Upper lobe of right lung (tissue), 1 donor: Measurements from ENCODE around the gene UBTF. TPM values are rescaled to one million over a fixed set of nuclear protein-coding genes. Genes with fewer than 3 reads are reported as not detected.
A peak's percentile ranks its signal among the peaks of the same experiment; 100 is the strongest.
"Not testable (repeated sequence)": the region's sequence is repeated elsewhere in the genome, so short reads cannot be mapped to it uniquely, and the experiment has no call there.

Experiments
- ATAC-seq: fragments of 200-7000 bp; cut with Tn5 transposase; one replicate; pipeline ENCODE4 v1.9.1; 2020; ENCODE audit warnings: mild to moderate bottlenecking, moderate library complexity
- DNase-seq: peaks from one replicate; pipeline ENCODE4 v3.0.0-alpha.2; 2020
- H3K27ac ChIP-seq: fragments of 200-600 bp; one replicate; pipeline ENCODE4 v1.8.0; 2022
- H3K27me3 ChIP-seq: fragments of 200-600 bp; one replicate; pipeline ENCODE4 v1.8.0; 2022; ENCODE audit warnings: mild to moderate bottlenecking
- H3K36me3 ChIP-seq: fragments of 200-600 bp; one replicate; pipeline ENCODE4 v1.8.0; 2022
- H3K4me1 ChIP-seq: fragments of 200-600 bp; one replicate; pipeline ENCODE4 v1.8.0; 2022
- H3K4me3 ChIP-seq: fragments of 200-600 bp; one replicate; pipeline ENCODE4 v1.8.0; 2022; ENCODE audit warnings: mild to moderate bottlenecking
- H3K9me3 ChIP-seq: fragments of 200-600 bp; one replicate; pipeline ENCODE4 v1.8.0; 2022
- intact Hi-C: fragments of 100-400 bp; cut with DNase I; formaldehyde crosslinking; loops from one replicate; pipeline ENCODE4 v1.11.0; 2022
- total RNA-seq: library from RNA; stranded (reverse); fragmentation: NEBNext Ultra II Directional; extraction: Animal tissue kit (Norgen Biotek cat#: 25700); gene quantifications from one replicate; pipeline ENCODE4 v1.2.1, GENCODE V29; 2021
- TF ChIP-seq, protein P1 (sequence below): fragments of 200-600 bp; IDR thresholded peaks from one replicate; pipeline ENCODE4 v1.8.0; 2022; ENCODE audit warnings: antibody characterized with exemption
- donor health status: DM: no; HTN: yes; CAD: no; lungs with severe emphysema.

UBTF gene
- total RNA-seq, 1 donor from 2014 or later, result 62.6 TPM

DNA sequence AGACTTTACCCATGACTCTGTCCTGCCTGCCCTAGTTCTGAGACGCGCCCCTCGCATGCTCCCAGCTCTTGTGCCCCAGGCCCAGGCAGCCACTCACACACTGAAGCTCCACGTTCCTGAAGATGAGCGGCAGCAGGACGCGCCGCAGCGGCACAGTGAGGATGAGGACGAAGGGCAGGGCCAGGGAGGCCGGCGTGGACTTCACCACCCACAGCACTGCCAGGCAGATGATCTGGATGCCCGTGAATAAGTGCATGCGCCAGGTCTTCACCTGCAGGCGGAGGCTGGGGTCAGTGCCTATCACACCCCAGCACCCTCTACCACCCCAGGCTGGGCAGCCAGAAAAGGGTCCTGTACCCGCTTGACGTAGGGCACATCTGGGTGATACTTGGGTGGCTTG is 31.6 kb upstream of the UBTF start:
- no peak overlapping the region for H3K27ac ChIP-seq
- no peak overlapping the region for H3K4me3 ChIP-seq
- no peaks in the 10 kb centered on the region for H3K9me3 ChIP-seq
- DNase-seq (no peak), ATAC-seq (no peak)
- intact Hi-C loops, result no loop called here
- TF ChIP-seq, protein P1, sequence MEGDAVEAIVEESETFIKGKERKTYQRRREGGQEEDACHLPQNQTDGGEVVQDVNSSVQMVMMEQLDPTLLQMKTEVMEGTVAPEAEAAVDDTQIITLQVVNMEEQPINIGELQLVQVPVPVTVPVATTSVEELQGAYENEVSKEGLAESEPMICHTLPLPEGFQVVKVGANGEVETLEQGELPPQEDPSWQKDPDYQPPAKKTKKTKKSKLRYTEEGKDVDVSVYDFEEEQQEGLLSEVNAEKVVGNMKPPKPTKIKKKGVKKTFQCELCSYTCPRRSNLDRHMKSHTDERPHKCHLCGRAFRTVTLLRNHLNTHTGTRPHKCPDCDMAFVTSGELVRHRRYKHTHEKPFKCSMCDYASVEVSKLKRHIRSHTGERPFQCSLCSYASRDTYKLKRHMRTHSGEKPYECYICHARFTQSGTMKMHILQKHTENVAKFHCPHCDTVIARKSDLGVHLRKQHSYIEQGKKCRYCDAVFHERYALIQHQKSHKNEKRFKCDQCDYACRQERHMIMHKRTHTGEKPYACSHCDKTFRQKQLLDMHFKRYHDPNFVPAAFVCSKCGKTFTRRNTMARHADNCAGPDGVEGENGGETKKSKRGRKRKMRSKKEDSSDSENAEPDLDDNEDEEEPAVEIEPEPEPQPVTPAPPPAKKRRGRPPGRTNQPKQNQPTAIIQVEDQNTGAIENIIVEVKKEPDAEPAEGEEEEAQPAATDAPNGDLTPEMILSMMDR, result no peak
- H3K4me1 ChIP-seq, result peaks cover 19% of the 10 kb centered on the region
- no peaks in the 10 kb centered on the region for H3K36me3 ChIP-seq
- no peaks in the 10 kb centered on the region for H3K27me3 ChIP-seq

DNA sequence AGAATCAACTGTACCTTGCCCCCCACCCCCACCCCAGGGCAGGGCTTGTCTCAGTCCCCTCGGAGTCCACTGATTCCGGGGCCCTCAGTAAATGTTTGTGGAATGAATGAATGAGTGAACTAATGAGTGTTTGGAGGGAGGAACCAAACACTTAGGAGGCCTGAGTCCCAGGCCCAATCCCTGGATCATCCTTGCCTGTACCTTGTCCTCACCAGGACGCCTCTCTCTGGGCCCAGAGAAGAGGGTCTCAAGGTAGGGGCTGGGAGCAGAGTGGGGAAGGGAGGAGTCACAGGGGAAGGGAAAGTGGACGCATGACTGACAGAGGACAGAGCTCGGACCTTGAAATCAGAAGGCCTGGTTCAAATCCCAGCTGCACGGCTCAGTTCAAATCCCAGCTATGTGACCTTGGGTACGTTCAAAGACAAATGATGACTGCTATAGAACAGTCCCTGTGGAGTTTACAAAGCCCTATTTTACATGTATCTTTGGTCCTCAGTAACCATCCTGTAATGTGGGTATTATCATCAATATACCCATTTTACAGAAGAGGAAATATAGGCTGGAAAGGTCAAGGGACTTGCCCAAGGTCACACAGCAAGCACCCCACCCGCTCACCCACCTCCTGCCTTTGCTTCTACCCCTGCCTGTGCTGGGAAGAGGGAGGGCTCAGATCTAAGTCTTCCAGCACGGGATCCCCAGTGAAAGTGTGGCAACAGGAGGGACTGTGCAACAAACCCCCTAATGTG is 30.2 kb upstream of the UBTF start:
- Histone ChIP-seq H3K4me1 (peaks cover 22% of the 10 kb centered on the region), H3K4me3 (no peak overlapping the region), H3K27me3 (no peaks in the 10 kb centered on the region), H3K27ac (no peak overlapping the region), H3K36me3 (no peaks in the 10 kb centered on the region), H3K9me3 (no peaks in the 10 kb centered on the region)
- ATAC-seq (no peak), DNase-seq (no peak)
- intact Hi-C loops, result no loop called here
- TF ChIP-seq, protein P1, result no peak

DNA sequence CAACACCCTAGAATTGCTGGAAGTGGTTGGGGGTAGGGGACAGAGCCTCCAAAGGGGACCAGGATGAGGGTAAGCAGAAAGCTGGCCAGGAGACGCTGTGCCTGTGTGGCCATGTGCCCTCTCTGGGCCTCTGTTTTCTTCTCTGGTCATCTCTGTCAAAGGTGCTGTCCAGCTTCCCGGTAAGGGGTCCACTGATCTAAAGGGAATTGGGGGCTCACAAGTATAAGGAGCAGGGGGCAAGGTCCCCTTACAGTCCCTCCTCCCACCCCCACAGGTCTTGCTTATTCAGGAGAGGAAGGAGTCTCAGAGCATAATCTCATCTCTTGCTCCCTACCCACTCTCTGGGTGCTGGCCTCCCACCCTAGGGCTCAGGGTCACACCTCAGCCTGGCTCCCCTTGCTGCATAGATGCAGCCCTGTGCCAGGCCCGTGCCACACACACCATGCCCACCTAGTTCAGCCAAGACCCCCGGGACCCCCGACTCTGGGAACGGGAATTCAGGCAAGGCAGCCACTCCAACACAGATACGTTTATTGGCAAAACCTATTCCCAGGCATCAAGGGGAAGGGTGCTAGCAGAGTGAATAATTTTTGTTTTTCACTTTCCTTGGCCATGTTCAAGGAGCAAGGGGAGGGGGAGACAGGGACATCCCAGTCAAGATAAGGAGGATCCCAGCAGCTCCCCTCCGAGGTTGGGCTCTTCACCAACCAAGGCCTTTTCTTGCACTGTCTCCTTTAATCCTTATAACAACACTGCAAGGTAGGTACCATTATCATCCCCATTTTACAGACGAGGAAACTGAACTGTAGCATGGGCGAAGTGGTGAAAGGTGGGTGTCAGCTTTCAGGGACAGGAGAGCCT is 28.6 kb upstream of the UBTF start:
- DNase-seq (no peak), ATAC-seq (no peak)
- Histone ChIP-seq H3K9me3 (no peaks in the 10 kb centered on the region), H3K4me1 (peaks cover 22% of the 10 kb centered on the region), H3K27ac (no peak overlapping the region), H3K36me3 (no peaks in the 10 kb centered on the region), H3K27me3 (no peaks in the 10 kb centered on the region), H3K4me3 (no peak overlapping the region)
- TF ChIP-seq, protein P1, result no peak
- intact Hi-C loops, result no loop called here

DNA sequence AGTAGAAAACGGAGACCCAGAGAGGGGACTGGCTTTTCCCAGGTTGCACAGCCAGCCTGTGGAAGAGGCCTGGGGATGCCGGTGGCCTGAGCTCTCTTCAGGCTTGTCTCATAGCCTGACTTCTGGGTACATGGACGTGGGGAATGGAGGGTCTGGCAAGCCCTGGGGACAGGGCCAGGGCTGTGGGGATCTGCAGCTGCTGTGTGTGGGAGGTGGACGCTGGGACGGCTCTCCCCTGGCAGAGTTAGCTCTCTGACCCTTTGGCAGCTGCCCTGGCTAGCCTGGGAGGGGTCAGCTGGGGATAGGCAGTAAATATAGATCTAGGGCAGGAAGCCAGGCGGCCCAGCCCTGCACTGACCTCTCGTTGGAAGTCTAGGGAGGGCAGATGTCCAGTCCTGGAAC is 28.0 kb upstream of the UBTF start:
- Histone ChIP-seq H3K9me3 (no peaks in the 10 kb centered on the region), H3K36me3 (no peaks in the 10 kb centered on the region), H3K27me3 (no peaks in the 10 kb centered on the region), H3K27ac (no peak overlapping the region), H3K4me3 (no peak overlapping the region), H3K4me1 (peaks cover 22% of the 10 kb centered on the region)
- TF ChIP-seq, protein P1, result no peak
- DNase-seq (no peak), ATAC-seq (peak; percentile 52)
- intact Hi-C loops, result no loop called here

DNA sequence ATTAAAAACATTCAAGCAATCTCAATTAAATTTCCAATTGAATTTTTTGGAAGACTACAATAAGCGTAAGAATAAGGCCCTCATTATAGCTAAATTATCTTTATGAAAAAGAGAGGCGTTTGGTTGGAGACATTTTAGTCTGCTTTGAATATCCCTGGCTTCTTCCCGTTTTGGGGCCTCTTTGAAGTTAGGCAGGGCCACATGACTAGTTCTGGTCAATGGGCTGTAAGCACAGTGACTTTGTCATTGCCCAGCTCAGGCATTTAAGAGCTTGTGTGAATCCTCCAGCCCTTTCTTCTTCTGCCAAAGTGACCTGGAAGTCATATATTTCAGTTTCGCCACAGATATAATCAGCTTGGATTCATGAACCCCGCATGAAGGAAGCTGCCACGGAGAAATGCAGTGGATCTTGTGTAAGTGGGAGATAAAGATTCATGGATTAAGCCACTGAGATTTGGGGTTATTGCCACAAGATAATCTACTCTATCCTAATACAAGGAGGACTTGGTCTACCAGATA is 21.7 kb upstream of the UBTF start:
- intact Hi-C loops, result no loop called here

DNA sequence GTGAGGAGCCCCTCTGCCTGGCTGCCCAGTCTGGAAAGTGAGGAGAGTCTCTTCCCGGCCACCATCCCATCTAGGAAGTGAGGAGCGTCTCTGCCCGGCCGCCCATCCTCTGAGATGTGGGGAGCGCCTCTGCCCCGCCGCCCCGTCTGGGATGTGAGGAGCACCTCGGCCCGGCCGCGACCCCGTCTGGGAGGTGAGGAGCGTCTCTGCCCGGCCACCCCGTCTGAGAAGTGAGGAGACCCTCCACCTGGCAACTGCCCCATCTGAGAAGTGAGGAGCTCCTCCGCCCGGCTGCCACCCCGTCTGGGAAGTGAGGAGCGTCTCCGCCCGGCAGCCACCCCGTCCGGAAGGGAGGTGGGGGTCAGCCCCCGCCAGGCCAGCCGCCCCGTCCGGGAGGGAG is 18.4 kb upstream of the UBTF start:
- H3K27me3 ChIP-seq, H3K9me3 ChIP-seq, H3K4me1 ChIP-seq, H3K4me3 ChIP-seq, intact Hi-C loops, ATAC-seq, DNase-seq, H3K27ac ChIP-seq, H3K36me3 ChIP-seq: not testable (repeated sequence)

More for the DNA sequence above, 21.7 kb upstream of the UBTF start:
- no peak overlapping the region for H3K27ac ChIP-seq
- H3K4me1 ChIP-seq, result peaks cover 4% of the 10 kb centered on the region
- H3K4me3 ChIP-seq, result no peak overlapping the region
- no peaks in the 10 kb centered on the region for H3K27me3 ChIP-seq
- DNase-seq, result no peak
- no peaks in the 10 kb centered on the region for H3K36me3 ChIP-seq
- ATAC-seq, result peak; percentile 77
- TF ChIP-seq, protein P1, result no peak
- H3K9me3 ChIP-seq, result no peaks in the 10 kb centered on the region
